WI38 (cell line): ENCODE data around the gene CEP104.

ENCODE experiments used
- H3K4me3 ChIP-seq: 2 replicates; pipeline ENCODE4 v1.5.1; 2011; ENCODE audit warnings: low read depth, mild to moderate bottlenecking, control low read depth, low read length
- TF ChIP-seq, protein P1 (sequence below): IDR thresholded peaks from 2 replicates; pipeline ENCODE4 v1.5.1; 2012; ENCODE audit warnings: low read depth, mild to moderate bottlenecking, control low read depth, low read length

Gene CEP104

DNA sequence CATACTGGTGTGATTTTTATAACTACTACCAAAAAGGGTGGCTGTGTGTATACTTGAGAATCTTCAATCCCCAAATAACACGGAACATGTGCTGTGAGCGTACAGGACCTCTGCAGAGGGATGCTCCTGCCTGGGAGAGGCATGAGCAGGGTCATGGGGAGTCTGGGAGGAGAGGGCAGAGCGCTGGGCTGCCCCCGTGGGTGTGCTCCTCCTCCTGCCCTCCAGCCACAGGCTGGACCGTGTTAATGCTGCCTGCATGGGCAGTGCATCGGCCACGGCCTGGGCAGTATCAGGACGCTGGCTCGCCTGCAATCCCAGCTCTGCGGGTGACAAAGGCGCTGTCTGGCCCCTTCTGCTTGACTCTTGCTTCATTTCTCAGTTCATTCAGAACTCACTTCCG, 6.2 kb downstream of the CEP104 start:
- TF ChIP-seq, protein P1, sequence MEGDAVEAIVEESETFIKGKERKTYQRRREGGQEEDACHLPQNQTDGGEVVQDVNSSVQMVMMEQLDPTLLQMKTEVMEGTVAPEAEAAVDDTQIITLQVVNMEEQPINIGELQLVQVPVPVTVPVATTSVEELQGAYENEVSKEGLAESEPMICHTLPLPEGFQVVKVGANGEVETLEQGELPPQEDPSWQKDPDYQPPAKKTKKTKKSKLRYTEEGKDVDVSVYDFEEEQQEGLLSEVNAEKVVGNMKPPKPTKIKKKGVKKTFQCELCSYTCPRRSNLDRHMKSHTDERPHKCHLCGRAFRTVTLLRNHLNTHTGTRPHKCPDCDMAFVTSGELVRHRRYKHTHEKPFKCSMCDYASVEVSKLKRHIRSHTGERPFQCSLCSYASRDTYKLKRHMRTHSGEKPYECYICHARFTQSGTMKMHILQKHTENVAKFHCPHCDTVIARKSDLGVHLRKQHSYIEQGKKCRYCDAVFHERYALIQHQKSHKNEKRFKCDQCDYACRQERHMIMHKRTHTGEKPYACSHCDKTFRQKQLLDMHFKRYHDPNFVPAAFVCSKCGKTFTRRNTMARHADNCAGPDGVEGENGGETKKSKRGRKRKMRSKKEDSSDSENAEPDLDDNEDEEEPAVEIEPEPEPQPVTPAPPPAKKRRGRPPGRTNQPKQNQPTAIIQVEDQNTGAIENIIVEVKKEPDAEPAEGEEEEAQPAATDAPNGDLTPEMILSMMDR = no peak
- no peak overlapping the region for H3K4me3 ChIP-seq

DNA sequence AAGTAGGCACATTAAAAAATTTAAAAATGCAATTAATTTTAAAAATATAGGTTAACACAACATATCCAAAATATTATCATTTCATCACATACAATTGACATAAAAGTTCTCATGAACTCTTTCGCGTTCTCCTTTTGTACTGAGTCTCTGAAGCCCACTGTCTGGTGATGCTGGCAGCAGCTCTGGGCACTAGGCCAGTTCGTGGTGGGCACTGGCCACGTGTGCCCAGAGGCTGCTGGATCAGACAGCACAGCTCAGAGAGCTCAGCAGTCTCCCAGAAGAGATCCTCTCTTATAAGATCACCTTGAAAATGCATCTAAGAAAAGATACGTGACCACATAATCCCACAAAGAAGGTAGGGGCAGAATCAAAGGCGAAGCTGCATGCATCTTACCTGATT, 9.9 kb downstream of the CEP104 start:
- TF ChIP-seq, protein P1 = no peak

DNA sequence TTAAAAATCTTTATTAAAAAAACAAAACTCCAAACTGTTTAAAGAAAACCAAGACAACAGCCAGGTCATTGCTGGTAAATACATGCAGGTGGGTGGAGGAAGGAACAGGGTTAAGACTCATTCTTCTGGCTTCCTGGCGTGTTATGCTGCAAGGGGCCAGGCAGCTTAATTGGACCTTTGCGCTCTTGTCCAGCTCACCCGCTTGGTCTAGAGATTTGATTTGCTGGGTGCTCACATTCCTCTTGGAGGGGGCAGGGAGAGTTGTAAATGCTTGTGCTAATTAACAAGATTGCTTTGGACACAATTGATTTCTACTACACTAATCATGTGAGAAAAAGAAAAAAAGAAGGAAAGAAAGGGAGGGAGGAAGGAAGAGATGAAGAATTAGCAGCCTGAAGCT, 10.5 kb downstream of the CEP104 start:
- TF ChIP-seq, protein P1 = no peak

More for the DNA sequence above, 9.9 kb downstream of the CEP104 start:
- no peak overlapping the region for H3K4me3 ChIP-seq

DNA sequence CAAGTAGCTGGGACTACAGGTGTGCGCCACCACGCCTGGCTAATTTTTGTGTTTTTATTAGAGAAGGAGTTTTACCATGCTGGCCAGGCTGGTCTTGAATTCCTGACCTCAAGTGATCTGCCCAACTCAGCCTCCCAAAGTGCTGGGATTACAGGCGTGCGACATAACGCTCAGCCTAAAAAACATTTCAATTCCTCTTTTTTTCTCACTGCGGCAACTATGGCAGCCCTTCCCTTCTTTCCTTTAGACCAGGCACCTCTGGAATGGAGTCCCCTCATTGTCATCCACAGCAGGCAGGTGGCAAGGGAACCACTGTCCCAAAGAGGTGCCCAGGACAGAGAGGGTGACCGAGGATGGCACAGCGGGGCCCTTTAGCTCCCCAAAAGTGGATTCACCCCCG, 14.1 kb downstream of the CEP104 start:
- no peak overlapping the region for H3K4me3 ChIP-seq
- TF ChIP-seq, protein P1 = no peak

More for the DNA sequence above, 10.5 kb downstream of the CEP104 start:
- H3K4me3 ChIP-seq = no peak overlapping the region

DNA sequence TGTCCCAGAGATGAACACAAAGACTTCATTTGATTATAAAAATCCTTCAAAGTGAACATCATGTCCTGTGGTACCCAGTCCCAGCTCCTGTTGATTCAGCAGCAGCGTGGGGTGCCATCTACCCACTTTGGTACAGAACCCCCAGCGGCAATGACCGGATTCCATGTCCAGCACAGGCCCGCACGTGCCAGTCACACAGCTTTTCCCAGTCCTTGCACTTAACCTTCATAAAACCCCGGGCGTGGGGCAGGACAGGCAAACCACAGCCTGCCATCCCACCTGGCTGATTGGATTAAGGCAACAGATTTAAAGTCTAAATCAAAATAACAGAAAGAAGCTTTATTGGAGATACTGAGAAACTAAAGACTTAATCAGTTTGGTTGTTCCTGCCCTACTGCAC, 15.5 kb downstream of the CEP104 start:
- TF ChIP-seq, protein P1 = no peak
- no peak overlapping the region for H3K4me3 ChIP-seq

DNA sequence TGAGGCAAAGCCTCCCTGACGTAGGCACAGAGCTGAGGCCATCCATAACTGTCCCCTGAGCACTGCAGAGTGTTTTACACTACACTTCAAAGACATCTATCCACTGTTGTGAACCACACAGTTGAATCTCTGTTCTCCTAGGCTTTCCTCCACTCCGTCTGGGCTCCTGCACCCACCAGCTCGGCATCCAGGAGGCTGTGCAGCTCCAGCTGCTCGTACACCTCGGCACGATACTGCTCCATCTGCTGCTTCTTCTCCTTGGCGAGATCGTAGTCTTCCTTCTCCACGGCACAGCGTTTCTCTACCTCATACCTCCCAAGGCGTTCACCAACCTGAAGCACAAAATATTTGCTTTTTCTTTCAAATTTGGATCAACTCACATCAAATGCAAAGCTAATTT, 18.2 kb downstream of the CEP104 start:
- no peak overlapping the region for H3K4me3 ChIP-seq
- TF ChIP-seq, protein P1 = no peak

DNA sequence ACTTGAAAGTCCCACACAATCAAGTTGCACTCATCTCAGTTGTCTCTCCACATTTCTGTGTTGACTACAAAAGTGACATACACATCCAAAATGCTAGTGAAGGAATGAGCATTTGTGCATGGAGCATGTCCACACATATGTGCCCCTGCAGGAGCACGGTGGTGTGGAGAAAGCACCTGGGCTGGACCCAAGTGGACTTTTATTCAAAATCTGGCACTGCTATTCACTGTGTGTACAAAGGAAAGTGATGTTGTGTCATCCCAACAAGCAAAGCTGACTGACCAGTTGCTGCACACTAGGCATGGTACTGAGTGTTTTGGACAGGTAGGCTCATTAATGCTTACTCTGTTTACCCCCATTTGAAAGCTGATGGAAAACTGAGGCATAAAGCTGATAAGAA, 19.3 kb downstream of the CEP104 start:
- no peak overlapping the region for H3K4me3 ChIP-seq
- TF ChIP-seq, protein P1 = no peak
